Thyroid gland (tissue), 4 donors: ENCODE measurements around the gene CLEC17A.

Source experiments
- CTCF ChIP-seq, 6 experiments: fragments of 200-600 bp in 3 of 6; fragments of 450-650 bp in 3 of 6; sonication (generic) in 3 of 6; IDR thresholded peaks; one replicate each; pipeline ENCODE4 v1.5.1; 2016 to 2019; ENCODE audit warnings: antibody characterized with exemption in 6 of 6, mild to moderate bottlenecking in 2 of 6, inconsistent platforms in 1 of 6, moderate library complexity in 1 of 6
- POLR2A ChIP-seq, 2 donors: fragments of 450-650 bp; IDR thresholded peaks; one replicate each; pipeline ENCODE4 v1.6.1; 2017; ENCODE audit warnings: antibody characterized with exemption in 2 of 2, mild to moderate bottlenecking in 2 of 2, moderate library complexity in 1 of 2

- no peak for TF ChIP-seq CTCF (IDR thresholded peaks at IDR 0.05)
- no peak for TF ChIP-seq POLR2A (IDR thresholded peaks at IDR 0.05)
These were observed 42.0 kb upstream of the CLEC17A start for GRCh38 chr19:14540741-14541525.
